ENCODE data around the gene PNPLA1.

Gene PNPLA1

DNA sequence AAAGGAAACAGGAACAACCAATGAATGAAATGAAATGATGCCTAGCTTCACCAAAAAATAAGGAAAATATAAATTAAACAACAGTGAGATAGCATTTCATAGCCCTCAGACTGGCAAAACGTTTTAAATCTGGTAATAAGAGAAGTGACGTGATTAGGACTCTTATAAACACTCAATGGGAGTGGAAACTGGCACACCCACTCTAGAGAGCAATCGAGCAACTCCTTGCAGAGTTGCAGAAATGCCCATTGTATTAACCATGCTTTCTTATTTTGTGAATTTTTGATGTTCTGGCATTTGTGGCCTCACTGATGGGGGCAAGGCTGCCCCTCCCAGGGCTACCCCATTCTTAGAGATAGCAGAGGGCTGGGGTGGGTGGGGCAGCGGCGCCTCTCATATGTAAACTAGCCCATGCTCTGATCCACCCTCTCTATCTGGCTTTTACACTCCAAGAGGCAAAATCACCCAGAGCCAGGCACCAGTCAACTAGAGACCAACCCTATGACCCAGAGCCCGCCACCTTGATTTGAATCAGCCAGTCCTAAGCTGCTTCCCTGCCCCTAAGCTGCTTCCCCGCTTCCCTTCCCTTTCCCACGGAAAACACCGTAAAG, 6.4 kb upstream of the PNPLA1 start:
- TF ChIP-seq, protein P1, sequence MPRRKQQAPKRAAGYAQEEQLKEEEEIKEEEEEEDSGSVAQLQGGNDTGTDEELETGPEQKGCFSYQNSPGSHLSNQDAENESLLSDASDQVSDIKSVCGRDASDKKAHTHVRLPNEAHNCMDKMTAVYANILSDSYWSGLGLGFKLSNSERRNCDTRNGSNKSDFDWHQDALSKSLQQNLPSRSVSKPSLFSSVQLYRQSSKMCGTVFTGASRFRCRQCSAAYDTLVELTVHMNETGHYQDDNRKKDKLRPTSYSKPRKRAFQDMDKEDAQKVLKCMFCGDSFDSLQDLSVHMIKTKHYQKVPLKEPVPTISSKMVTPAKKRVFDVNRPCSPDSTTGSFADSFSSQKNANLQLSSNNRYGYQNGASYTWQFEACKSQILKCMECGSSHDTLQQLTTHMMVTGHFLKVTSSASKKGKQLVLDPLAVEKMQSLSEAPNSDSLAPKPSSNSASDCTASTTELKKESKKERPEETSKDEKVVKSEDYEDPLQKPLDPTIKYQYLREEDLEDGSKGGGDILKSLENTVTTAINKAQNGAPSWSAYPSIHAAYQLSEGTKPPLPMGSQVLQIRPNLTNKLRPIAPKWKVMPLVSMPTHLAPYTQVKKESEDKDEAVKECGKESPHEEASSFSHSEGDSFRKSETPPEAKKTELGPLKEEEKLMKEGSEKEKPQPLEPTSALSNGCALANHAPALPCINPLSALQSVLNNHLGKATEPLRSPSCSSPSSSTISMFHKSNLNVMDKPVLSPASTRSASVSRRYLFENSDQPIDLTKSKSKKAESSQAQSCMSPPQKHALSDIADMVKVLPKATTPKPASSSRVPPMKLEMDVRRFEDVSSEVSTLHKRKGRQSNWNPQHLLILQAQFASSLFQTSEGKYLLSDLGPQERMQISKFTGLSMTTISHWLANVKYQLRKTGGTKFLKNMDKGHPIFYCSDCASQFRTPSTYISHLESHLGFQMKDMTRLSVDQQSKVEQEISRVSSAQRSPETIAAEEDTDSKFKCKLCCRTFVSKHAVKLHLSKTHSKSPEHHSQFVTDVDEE (CRISPR knock-in tag; IDR thresholded peaks at IDR 0.05), result no peak
- TF ChIP-seq ZFP30 (CRISPR knock-in tag; IDR thresholded peaks at IDR 0.05) (no peak), CSDC2 (CRISPR knock-in tag; IDR thresholded peaks at IDR 0.05) (no peak), ZNF8 (CRISPR knock-in tag; IDR thresholded peaks at IDR 0.05) (no peak), TCF4 (CRISPR knock-in tag; IDR thresholded peaks at IDR 0.05; ENCODE audit: borderline replicate concordance) (no peak), ZNF70 (CRISPR knock-in tag; IDR thresholded peaks at IDR 0.05) (no peak), ZFP3 (CRISPR knock-in tag; IDR thresholded peaks at IDR 0.05) (no peak), TOX (CRISPR knock-in tag; IDR thresholded peaks at IDR 0.05; ENCODE audit: borderline replicate concordance) (no peak), ZC3H10 (CRISPR knock-in tag; IDR thresholded peaks at IDR 0.05) (no peak), PPARA (CRISPR knock-in tag; IDR thresholded peaks at IDR 0.05; ENCODE audit: borderline replicate concordance) (no peak)
- TF ChIP-seq, protein P2, sequence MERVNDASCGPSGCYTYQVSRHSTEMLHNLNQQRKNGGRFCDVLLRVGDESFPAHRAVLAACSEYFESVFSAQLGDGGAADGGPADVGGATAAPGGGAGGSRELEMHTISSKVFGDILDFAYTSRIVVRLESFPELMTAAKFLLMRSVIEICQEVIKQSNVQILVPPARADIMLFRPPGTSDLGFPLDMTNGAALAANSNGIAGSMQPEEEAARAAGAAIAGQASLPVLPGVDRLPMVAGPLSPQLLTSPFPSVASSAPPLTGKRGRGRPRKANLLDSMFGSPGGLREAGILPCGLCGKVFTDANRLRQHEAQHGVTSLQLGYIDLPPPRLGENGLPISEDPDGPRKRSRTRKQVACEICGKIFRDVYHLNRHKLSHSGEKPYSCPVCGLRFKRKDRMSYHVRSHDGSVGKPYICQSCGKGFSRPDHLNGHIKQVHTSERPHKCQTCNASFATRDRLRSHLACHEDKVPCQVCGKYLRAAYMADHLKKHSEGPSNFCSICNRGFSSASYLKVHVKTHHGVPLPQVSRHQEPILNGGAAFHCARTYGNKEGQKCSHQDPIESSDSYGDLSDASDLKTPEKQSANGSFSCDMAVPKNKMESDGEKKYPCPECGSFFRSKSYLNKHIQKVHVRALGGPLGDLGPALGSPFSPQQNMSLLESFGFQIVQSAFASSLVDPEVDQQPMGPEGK (CRISPR knock-in tag; IDR thresholded peaks at IDR 0.05; ENCODE audit: borderline replicate concordance), result no peak
- TF ChIP-seq, protein P3, sequence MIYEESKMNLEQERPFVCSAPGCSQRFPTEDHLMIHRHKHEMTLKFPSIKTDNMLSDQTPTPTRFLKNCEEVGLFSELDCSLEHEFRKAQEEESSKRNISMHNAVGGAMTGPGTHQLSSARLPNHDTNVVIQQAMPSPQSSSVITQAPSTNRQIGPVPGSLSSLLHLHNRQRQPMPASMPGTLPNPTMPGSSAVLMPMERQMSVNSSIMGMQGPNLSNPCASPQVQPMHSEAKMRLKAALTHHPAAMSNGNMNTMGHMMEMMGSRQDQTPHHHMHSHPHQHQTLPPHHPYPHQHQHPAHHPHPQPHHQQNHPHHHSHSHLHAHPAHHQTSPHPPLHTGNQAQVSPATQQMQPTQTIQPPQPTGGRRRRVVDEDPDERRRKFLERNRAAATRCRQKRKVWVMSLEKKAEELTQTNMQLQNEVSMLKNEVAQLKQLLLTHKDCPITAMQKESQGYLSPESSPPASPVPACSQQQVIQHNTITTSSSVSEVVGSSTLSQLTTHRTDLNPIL (CRISPR knock-in tag; IDR thresholded peaks at IDR 0.05; ENCODE audit: low read depth), result no peak
- TF ChIP-seq, protein P4, sequence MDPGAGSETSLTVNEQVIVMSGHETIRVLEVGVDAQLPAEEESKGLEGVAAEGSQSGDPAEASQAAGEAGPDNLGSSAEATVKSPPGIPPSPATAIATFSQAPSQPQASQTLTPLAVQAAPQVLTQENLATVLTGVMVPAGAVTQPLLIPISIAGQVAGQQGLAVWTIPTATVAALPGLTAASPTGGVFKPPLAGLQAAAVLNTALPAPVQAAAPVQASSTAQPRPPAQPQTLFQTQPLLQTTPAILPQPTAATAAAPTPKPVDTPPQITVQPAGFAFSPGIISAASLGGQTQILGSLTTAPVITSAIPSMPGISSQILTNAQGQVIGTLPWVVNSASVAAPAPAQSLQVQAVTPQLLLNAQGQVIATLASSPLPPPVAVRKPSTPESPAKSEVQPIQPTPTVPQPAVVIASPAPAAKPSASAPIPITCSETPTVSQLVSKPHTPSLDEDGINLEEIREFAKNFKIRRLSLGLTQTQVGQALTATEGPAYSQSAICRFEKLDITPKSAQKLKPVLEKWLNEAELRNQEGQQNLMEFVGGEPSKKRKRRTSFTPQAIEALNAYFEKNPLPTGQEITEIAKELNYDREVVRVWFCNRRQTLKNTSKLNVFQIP (CRISPR knock-in tag; IDR thresholded peaks at IDR 0.05; ENCODE audit: borderline replicate concordance, low read depth), result no peak
- no peak for ATAC-seq

DNA sequence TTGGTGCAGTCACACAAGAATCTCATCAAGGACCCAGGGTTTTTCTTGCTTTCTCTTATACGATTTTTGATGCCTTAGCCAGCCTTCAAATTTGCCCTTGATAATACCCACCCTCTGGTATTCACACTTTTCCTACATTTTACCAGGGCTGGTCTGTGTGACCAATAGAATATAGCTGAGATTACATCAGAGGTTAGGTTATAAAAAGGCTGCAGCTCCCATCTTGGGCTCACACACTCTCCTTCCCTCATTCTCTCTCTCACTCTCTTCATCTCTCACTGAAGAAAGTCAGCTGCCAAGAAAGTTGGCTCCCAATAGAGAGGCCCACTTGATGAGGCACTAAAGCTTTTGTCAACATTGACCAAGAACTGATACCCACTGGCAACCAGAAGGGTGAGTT, 4.1 kb upstream of the PNPLA1 start:
- TF ChIP-seq ZFP3 (CRISPR knock-in tag; IDR thresholded peaks at IDR 0.05) (no peak), ESRRG (CRISPR knock-in tag; IDR thresholded peaks at IDR 0.05) (no peak), TCF4 (CRISPR knock-in tag; IDR thresholded peaks at IDR 0.05; ENCODE audit: borderline replicate concordance) (no peak), ISL1 (CRISPR knock-in tag; IDR thresholded peaks at IDR 0.05) (no peak), TOX (CRISPR knock-in tag; IDR thresholded peaks at IDR 0.05; ENCODE audit: borderline replicate concordance) (no peak)
- TF ChIP-seq, protein P3 (CRISPR knock-in tag; IDR thresholded peaks at IDR 0.05; ENCODE audit: low read depth), result no peak
- ATAC-seq, result no peak

DNA sequence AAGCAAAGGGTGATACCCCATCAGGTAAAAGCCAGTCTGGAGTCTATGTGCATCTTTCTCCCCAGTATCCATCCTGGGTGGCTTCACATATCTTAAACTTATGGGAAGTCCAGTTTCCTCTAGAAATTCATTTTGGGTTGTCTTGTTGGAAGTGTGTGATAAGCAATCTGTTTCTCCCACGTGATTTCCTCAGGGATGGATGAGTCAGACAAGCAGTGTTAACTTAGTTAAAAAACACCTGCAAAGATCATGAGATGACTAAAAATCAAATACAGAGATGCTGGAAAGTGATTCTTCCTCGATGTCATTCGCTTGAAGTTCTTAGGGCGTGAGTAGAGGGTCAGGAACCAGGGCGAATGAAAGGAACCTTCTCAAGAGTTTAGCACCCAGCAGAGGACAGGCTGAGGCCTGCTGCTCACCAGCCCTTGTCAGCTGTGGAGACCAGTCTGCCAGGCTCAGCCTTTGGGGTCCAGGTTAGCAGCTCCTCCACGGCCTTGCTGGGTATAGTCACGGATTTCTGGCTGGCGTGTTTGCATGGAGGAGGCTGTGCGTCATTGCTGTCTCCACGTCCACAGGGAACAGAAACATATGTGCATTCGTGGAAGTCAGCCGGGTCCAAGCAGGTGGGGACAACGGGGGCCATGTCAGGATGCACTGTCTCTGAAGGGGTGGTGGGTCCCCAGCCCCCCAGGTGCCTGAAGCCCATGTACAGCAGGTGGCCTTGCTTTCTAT, 2.8 kb upstream of the PNPLA1 start:
- TF ChIP-seq, protein P4 (CRISPR knock-in tag; IDR thresholded peaks at IDR 0.05; ENCODE audit: borderline replicate concordance, low read depth), result no peak
- TF ChIP-seq, protein P5, sequence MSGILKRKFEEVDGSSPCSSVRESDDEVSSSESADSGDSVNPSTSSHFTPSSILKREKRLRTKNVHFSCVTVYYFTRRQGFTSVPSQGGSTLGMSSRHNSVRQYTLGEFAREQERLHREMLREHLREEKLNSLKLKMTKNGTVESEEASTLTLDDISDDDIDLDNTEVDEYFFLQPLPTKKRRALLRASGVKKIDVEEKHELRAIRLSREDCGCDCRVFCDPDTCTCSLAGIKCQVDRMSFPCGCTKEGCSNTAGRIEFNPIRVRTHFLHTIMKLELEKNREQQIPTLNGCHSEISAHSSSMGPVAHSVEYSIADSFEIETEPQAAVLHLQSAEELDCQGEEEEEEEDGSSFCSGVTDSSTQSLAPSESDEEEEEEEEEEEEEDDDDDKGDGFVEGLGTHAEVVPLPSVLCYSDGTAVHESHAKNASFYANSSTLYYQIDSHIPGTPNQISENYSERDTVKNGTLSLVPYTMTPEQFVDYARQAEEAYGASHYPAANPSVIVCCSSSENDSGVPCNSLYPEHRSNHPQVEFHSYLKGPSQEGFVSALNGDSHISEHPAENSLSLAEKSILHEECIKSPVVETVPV (CRISPR knock-in tag; IDR thresholded peaks at IDR 0.05), result no peak
- TF ChIP-seq TOX (CRISPR knock-in tag; IDR thresholded peaks at IDR 0.05; ENCODE audit: borderline replicate concordance) (no peak), ARNTL (CRISPR knock-in tag; IDR thresholded peaks at IDR 0.05; ENCODE audit: borderline replicate concordance, low read depth) (no peak), ESRRG (CRISPR knock-in tag; IDR thresholded peaks at IDR 0.05) (no peak), ZC3H10 (CRISPR knock-in tag; IDR thresholded peaks at IDR 0.05) (no peak), ZFP30 (CRISPR knock-in tag; IDR thresholded peaks at IDR 0.05) (no peak), PPARA (CRISPR knock-in tag; IDR thresholded peaks at IDR 0.05; ENCODE audit: borderline replicate concordance) (no peak), ZNF70 (CRISPR knock-in tag; IDR thresholded peaks at IDR 0.05) (no peak)
- TF ChIP-seq, protein P2 (CRISPR knock-in tag; IDR thresholded peaks at IDR 0.05; ENCODE audit: borderline replicate concordance), result no peak
- ATAC-seq, result no peak
